NCI-H446 treated with DMSO at 0.1 percent for 48 hours (cell line): ENCODE measurements around the gene MTREX.

Source experiments
- DNase-seq: peaks from one replicate; lab custom pipeline; 2025; lab: John Stamatoyannopoulos, UW

Gene MTREX

GRCh38 chr5:55324815-55325418 lies 17.1 kb downstream of the MTREX start:
- DNase-seq: peak; percentile 31

GRCh38 chr5:55325621-55326020 lies 17.8 kb downstream of the MTREX start:
- DNase-seq: no peak

GRCh38 chr5:55327281-55327680 lies 19.5 kb downstream of the MTREX start:
- no peak for DNase-seq

GRCh38 chr5:55331321-55331720 lies 23.5 kb downstream of the MTREX start:
- no peak for DNase-seq

GRCh38 chr5:55333017-55333416 lies 25.2 kb downstream of the MTREX start:
- no peak for DNase-seq

GRCh38 chr5:55333811-55334210 lies 26.0 kb downstream of the MTREX start:
- no peak for DNase-seq

- no peak for DNase-seq
These were observed 30.4 kb downstream of the MTREX start for GRCh38 chr5:55338092-55338613.

- no peak for DNase-seq
These were observed 31.0 kb downstream of the MTREX start for GRCh38 chr5:55338810-55339243.

- no peak for DNase-seq
These were observed 35.3 kb downstream of the MTREX start for GRCh38 chr5:55343107-55343506.

- no peak for DNase-seq
These were observed 35.8 kb downstream of the MTREX start for GRCh38 chr5:55343609-55344008.

- DNase-seq: no peak
These were observed 36.7 kb downstream of the MTREX start for GRCh38 chr5:55344392-55344992.

GRCh38 chr5:55345327-55345726 lies 37.5 kb downstream of the MTREX start:
- DNase-seq: no peak

- no peak for DNase-seq
These were observed 40.0 kb downstream of the MTREX start for GRCh38 chr5:55347786-55348185.

- DNase-seq: no peak
These were observed 43.0 kb downstream of the MTREX start for GRCh38 chr5:55350754-55351153.

GRCh38 chr5:55356896-55357295 lies 49.1 kb downstream of the MTREX start:
- no peak for DNase-seq

GRCh38 chr5:55360190-55360589 lies 52.4 kb downstream of the MTREX start:
- no peak for DNase-seq

- no peak for DNase-seq
These were observed 56.1 kb downstream of the MTREX start for GRCh38 chr5:55363856-55364255.

GRCh38 chr5:55364537-55365055 lies 56.8 kb downstream of the MTREX start:
- no peak for DNase-seq

- DNase-seq: no peak
These were observed 62.6 kb downstream of the MTREX start for GRCh38 chr5:55370291-55370925.

GRCh38 chr5:55371145-55371544 lies 63.4 kb downstream of the MTREX start:
- no peak for DNase-seq

GRCh38 chr5:55372130-55372925 lies 64.5 kb downstream of the MTREX start:
- no peak for DNase-seq

GRCh38 chr5:55377810-55378209 lies 70.0 kb downstream of the MTREX start:
- DNase-seq: no peak
